Liver (tissue), 3 donors: ENCODE measurements around the gene LPP.

ENCODE experiments used
- GABPA ChIP-seq, 2 donors: IDR thresholded peaks in 1 of 2; conservative IDR thresholded peaks in 1 of 2; 2 replicates each; pipeline ENCODE4 v1.6.1; 2016; ENCODE audit warnings: antibody characterized with exemption in 2 of 2, mild to moderate bottlenecking in 1 of 2, moderate library complexity in 1 of 2
- HNF4G ChIP-seq: IDR thresholded peaks from 2 replicates; pipeline ENCODE4 v1.6.1; 2016; ENCODE audit warnings: antibody characterized with exemption
- JUND ChIP-seq, 2 donors: IDR thresholded peaks; 2 replicates each; pipeline ENCODE4 v1.6.1; 2016; ENCODE audit warnings: antibody characterized with exemption in 2 of 2
- RAD21 ChIP-seq, 2 donors: IDR thresholded peaks; 2 replicates each; pipeline ENCODE4 v1.6.1; 2016; ENCODE audit warnings: antibody characterized with exemption in 2 of 2, mild to moderate bottlenecking in 2 of 2
- RXRA ChIP-seq, 2 donors: IDR thresholded peaks; 2 replicates each; pipeline ENCODE4 v1.6.1; 2017 to 2018; ENCODE audit warnings: antibody characterized with exemption in 2 of 2, mild to moderate bottlenecking in 1 of 2
- SP1 ChIP-seq: IDR thresholded peaks from 2 replicates; pipeline ENCODE4 v1.6.1; 2018; ENCODE audit warnings: antibody characterized with exemption, mild to moderate bottlenecking
- YY1 ChIP-seq: IDR thresholded peaks from 2 replicates; pipeline ENCODE4 v1.6.1; 2016; ENCODE audit warnings: antibody characterized with exemption, mild to moderate bottlenecking
- TF ChIP-seq, protein P1 (sequence below): fragments of 150-350 bp; IDR thresholded peaks from 2 replicates; pipeline ENCODE4 v1.5.1; 2017; ENCODE audit warnings: improper control_type of control experiment, low read depth, low read length; ENCODE audit not compliant: missing input control
- TF ChIP-seq, protein P2 (sequence below): IDR thresholded peaks from 2 replicates; pipeline ENCODE4 v1.6.1; 2016; ENCODE audit warnings: antibody characterized with exemption
- TF ChIP-seq, protein P3 (sequence below): IDR thresholded peaks from 2 replicates; pipeline ENCODE4 v1.6.1; 2016; ENCODE audit warnings: antibody characterized with exemption, mild to moderate bottlenecking
- TF ChIP-seq, protein P4 (sequence below): IDR thresholded peaks from 2 replicates; pipeline ENCODE4 v1.6.1; 2016; ENCODE audit warnings: antibody characterized with exemption
- TF ChIP-seq, protein P5 (sequence below): IDR thresholded peaks from 2 replicates; pipeline ENCODE4 v1.6.1; 2016; ENCODE audit warnings: antibody characterized with exemption
- donor health status: healthy.
- donor health status: healthy.

DNA sequence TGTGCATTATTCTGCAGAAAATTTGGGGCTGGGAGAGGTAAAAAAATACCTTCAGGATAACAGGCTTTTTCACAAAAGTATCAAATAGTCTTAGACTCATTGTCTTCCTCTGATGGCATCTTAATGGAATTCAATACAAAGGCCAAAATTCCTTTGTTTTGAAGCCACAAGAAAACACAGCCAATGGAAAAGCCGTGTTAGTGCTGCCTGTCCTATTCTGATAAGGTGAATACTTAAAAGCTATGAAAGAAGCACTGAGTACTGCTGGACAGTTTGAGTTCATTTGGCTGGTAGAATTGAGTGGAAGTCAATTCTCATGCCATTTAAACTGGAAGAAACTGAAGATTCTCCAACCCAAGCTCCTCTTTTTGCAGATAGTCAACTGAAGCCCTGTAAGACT lies 622.5 kb downstream of the LPP start:
- TF ChIP-seq, protein P1, sequence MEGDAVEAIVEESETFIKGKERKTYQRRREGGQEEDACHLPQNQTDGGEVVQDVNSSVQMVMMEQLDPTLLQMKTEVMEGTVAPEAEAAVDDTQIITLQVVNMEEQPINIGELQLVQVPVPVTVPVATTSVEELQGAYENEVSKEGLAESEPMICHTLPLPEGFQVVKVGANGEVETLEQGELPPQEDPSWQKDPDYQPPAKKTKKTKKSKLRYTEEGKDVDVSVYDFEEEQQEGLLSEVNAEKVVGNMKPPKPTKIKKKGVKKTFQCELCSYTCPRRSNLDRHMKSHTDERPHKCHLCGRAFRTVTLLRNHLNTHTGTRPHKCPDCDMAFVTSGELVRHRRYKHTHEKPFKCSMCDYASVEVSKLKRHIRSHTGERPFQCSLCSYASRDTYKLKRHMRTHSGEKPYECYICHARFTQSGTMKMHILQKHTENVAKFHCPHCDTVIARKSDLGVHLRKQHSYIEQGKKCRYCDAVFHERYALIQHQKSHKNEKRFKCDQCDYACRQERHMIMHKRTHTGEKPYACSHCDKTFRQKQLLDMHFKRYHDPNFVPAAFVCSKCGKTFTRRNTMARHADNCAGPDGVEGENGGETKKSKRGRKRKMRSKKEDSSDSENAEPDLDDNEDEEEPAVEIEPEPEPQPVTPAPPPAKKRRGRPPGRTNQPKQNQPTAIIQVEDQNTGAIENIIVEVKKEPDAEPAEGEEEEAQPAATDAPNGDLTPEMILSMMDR: no peak
- TF ChIP-seq, protein P2, sequence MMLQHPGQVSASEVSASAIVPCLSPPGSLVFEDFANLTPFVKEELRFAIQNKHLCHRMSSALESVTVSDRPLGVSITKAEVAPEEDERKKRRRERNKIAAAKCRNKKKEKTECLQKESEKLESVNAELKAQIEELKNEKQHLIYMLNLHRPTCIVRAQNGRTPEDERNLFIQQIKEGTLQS: no peak
- TF ChIP-seq, protein P3, sequence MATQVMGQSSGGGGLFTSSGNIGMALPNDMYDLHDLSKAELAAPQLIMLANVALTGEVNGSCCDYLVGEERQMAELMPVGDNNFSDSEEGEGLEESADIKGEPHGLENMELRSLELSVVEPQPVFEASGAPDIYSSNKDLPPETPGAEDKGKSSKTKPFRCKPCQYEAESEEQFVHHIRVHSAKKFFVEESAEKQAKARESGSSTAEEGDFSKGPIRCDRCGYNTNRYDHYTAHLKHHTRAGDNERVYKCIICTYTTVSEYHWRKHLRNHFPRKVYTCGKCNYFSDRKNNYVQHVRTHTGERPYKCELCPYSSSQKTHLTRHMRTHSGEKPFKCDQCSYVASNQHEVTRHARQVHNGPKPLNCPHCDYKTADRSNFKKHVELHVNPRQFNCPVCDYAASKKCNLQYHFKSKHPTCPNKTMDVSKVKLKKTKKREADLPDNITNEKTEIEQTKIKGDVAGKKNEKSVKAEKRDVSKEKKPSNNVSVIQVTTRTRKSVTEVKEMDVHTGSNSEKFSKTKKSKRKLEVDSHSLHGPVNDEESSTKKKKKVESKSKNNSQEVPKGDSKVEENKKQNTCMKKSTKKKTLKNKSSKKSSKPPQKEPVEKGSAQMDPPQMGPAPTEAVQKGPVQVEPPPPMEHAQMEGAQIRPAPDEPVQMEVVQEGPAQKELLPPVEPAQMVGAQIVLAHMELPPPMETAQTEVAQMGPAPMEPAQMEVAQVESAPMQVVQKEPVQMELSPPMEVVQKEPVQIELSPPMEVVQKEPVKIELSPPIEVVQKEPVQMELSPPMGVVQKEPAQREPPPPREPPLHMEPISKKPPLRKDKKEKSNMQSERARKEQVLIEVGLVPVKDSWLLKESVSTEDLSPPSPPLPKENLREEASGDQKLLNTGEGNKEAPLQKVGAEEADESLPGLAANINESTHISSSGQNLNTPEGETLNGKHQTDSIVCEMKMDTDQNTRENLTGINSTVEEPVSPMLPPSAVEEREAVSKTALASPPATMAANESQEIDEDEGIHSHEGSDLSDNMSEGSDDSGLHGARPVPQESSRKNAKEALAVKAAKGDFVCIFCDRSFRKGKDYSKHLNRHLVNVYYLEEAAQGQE: peak; percentile 52
- TF ChIP-seq RAD21 (IDR thresholded peaks at IDR 0.05) (no peak), RXRA (IDR thresholded peaks at IDR 0.05) (no peak), JUND (IDR thresholded peaks at IDR 0.05) (no peak), YY1 (no peak), GABPA (IDR thresholded peaks at IDR 0.05 in 1 of 2, conservative IDR thresholded peaks at IDR 0.05 in 1 of 2) (no peak), SP1 (no peak), HNF4G (no peak)
- TF ChIP-seq, protein P4, sequence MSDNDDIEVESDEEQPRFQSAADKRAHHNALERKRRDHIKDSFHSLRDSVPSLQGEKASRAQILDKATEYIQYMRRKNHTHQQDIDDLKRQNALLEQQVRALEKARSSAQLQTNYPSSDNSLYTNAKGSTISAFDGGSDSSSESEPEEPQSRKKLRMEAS: no peak
- TF ChIP-seq, protein P5, sequence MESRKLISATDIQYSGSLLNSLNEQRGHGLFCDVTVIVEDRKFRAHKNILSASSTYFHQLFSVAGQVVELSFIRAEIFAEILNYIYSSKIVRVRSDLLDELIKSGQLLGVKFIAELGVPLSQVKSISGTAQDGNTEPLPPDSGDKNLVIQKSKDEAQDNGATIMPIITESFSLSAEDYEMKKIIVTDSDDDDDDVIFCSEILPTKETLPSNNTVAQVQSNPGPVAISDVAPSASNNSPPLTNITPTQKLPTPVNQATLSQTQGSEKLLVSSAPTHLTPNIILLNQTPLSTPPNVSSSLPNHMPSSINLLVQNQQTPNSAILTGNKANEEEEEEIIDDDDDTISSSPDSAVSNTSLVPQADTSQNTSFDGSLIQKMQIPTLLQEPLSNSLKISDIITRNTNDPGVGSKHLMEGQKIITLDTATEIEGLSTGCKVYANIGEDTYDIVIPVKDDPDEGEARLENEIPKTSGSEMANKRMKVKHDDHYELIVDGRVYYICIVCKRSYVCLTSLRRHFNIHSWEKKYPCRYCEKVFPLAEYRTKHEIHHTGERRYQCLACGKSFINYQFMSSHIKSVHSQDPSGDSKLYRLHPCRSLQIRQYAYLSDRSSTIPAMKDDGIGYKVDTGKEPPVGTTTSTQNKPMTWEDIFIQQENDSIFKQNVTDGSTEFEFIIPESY: no peak
